Measurements from ENCODE around the gene LRRC14B.

Gene LRRC14B

DNA sequence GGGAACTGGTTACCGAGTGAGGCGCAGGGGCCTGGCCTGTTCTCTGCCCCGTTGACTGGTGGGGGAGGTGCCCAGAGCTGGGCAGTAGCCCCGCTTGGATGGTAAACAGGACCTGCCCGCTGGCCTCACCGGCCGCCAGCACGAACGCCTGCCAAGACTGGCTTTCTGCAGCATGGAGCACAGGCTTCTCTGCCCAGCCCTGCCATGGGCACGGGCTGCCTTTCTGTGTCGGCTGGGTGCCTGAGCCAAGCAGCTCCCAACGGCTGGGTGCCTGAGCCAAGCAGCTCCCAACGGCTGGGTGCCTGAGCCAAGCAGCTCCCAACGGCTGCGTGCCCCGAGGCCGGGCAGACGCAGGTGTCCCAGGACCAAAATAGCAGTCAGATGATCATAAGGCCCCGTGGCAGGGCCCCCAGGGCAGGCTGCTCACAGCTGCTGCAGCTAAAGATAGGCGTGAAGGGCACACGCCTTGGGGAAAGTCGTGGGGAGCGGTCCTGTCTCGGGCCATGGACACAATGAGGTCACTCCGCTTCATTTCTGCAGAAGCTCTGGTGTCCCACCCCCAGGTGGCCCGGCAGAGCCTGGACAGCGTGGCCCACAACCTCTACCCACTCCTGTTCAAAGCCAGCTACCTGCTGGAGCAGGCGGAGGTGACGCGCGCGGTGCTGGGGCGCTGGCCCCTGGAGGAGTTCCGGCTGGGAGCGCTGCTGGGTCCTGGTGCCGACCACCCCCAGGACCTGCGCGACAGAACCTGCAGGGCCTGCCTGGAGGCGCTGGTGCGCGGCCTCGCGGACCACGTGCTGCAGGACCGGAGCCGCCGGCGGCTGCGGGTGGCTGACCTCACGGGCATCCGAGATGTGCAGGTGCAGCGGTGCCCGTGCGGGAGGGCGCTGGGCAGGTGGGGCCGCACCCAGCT, at the start of gene LRRC14B:
Gene LRRC14B (plus strand): TSS at position 460 of the 913 bp plus-strand sequence. CDS start 44 bp downstream, at position 504.
- H3K9me3 Mint-ChIP-seq, result no peaks in the 10 kb centered on the region
- H3K4me3 Mint-ChIP-seq, result no peak within 1 kb of the TSS
- H3K27ac Mint-ChIP-seq, result no peak within 1 kb of the TSS
- no peaks in the 10 kb centered on the region for H3K36me3 Mint-ChIP-seq (ENCODE audit: low read depth)
- peaks cover 8% of the 10 kb centered on the region for H3K4me1 Mint-ChIP-seq (ENCODE audit: low read depth)
- no peaks in the 10 kb centered on the region for H3K27me3 Mint-ChIP-seq (ENCODE audit: low read depth)

GRCh38 chr5:141761-142160, 49.5 kb upstream of the LRRC14B start:
- Mint-ChIP-seq H3K27ac (no peak overlapping the region), H3K27me3 (ENCODE audit: low read depth) (no peaks in the 10 kb centered on the region), H3K36me3 (ENCODE audit: low read depth) (no peaks in the 10 kb centered on the region), H3K4me1 (ENCODE audit: low read depth) (no peaks in the 10 kb centered on the region), H3K9me3 (peaks cover under 1% of the 10 kb centered on the region), H3K4me3 (no peak overlapping the region)

DNA sequence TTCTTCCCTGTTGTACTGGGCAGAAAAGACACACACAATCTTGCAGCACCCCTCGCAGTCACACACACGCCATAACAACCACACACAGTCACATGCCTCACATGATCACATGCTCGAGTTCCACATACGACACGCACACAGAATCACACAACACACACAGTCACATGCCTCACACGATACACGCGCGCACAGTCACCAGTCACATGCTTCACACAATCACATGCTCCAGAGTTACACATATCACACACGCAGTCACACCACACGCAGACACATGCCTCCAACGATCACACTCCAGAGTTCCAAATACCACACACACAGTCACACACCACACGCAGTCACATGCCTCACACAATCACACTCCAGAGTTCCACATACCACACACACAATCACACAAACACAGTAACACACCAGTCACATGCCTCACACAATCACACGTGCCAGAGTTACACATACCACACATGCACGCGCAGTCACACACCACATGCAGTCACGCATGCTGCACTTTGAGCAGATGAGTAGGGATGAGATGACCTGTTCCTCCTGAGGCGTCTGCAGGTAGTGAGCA, 49.0 kb upstream of the LRRC14B start:
- Mint-ChIP-seq H3K9me3 (peaks cover 6% of the 10 kb centered on the region), H3K27me3 (ENCODE audit: low read depth) (no peaks in the 10 kb centered on the region), H3K27ac (no peak overlapping the region), H3K4me1 (ENCODE audit: low read depth) (no peaks in the 10 kb centered on the region), H3K4me3 (no peak overlapping the region), H3K36me3 (ENCODE audit: low read depth) (no peaks in the 10 kb centered on the region)

DNA sequence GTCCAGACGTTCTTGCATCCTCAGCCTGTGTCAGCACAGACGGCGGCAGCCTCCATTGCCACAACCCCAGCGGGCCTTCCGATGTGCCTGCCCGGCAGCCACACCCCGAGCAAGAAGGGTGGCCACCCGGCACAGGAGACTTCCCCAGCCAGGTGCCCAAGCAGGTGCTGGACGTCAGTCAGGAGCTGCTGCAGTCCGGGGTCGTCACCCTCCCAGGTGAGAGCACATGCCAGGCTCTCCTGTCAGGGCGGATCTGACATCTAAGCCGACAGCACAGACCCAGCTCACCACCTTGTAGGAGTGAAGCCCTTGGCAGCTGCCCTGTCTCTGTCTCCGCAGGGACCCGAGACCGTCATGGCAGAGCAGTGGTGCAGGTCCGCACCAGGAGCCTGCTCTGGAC, 48.3 kb upstream of the LRRC14B start:
- Mint-ChIP-seq H3K9me3 (peaks cover 13% of the 10 kb centered on the region), H3K27ac (no peak overlapping the region), H3K27me3 (ENCODE audit: low read depth) (no peaks in the 10 kb centered on the region), H3K4me1 (ENCODE audit: low read depth) (no peaks in the 10 kb centered on the region), H3K4me3 (no peak overlapping the region), H3K36me3 (ENCODE audit: low read depth) (no peaks in the 10 kb centered on the region)

- H3K36me3 Mint-ChIP-seq (ENCODE audit: low read depth), result no peaks in the 10 kb centered on the region
- H3K27ac Mint-ChIP-seq, result no peak overlapping the region
- no peak overlapping the region for H3K4me3 Mint-ChIP-seq
- H3K9me3 Mint-ChIP-seq, result peaks cover 26% of the 10 kb centered on the region
- H3K4me1 Mint-ChIP-seq (ENCODE audit: low read depth), result no peaks in the 10 kb centered on the region
- H3K27me3 Mint-ChIP-seq (ENCODE audit: low read depth), result no peaks in the 10 kb centered on the region
These were observed 46.4 kb upstream of the LRRC14B start for GRCh38 chr5:144941-145340.

- H3K27ac Mint-ChIP-seq, result no peak overlapping the region
- H3K9me3 Mint-ChIP-seq, result peaks cover 26% of the 10 kb centered on the region
- H3K4me3 Mint-ChIP-seq, result no peak overlapping the region
- H3K4me1 Mint-ChIP-seq (ENCODE audit: low read depth), result no peaks in the 10 kb centered on the region
- no peaks in the 10 kb centered on the region for H3K36me3 Mint-ChIP-seq (ENCODE audit: low read depth)
- no peaks in the 10 kb centered on the region for H3K27me3 Mint-ChIP-seq (ENCODE audit: low read depth)
These were observed 45.5 kb upstream of the LRRC14B start for GRCh38 chr5:145585-146323.

DNA sequence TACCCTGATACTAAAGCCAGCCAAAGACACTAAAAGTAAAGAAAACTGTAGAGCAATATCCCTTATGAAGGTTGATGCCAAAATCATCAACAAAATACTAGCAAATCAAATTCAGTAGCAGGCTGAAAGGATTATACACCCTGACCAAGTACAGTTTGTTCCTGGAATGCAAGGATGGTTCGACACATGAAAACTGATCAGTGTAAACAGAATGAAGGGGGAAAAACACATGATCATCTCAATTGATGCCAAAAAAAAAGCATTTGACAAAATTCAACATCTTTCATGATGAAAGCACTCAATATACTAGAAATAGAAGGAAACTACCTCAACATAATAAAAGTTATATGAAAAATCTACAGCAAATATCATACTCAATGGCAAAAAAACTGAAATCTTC, 43.5 kb upstream of the LRRC14B start:
- no peaks in the 10 kb centered on the region for H3K36me3 Mint-ChIP-seq (ENCODE audit: low read depth)
- H3K27me3 Mint-ChIP-seq (ENCODE audit: low read depth), result peaks cover 8% of the 10 kb centered on the region
- no peak overlapping the region for H3K4me3 Mint-ChIP-seq
- H3K27ac Mint-ChIP-seq, result no peak overlapping the region
- no peaks in the 10 kb centered on the region for H3K4me1 Mint-ChIP-seq (ENCODE audit: low read depth)
- peaks cover 26% of the 10 kb centered on the region for H3K9me3 Mint-ChIP-seq

DNA sequence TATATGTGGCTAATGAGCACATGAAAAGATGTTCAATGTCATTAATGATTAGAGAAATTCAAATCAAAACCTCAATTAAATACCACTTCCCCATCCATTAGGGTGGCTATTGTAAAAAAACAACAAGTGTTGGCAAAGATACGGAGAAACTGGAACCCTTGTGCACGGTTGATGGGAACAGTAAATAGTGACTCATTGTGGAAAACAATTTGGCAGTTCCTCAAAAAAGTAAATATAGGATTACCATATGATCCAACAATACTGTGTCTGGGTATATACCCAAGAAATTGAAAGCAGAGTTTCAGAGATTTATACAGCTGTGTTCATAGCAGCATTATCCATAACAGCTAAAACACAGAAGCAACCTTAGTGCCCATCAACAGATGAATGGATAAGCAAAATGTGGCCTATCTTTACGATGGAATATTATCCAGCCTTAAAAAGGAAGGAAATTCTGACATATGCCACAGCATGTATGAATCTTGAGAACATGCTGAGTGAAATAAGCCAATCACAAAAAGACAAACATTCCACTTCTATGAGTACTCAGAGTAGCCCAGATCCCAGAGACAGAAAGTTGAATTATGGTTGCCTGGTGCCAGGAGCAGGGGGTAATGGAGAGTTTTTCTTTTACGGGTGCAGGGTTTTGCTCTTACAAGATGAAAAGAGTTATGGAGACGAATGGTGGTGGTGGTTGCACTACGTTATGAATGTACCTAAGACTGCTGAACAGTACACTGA, 41.4 kb upstream of the LRRC14B start:
- Mint-ChIP-seq H3K36me3 (ENCODE audit: low read depth) (no peaks in the 10 kb centered on the region), H3K27me3 (ENCODE audit: low read depth) (peaks cover 8% of the 10 kb centered on the region), H3K4me1 (ENCODE audit: low read depth) (no peaks in the 10 kb centered on the region), H3K9me3 (peaks cover 26% of the 10 kb centered on the region), H3K27ac (no peak overlapping the region), H3K4me3 (no peak overlapping the region)

GRCh38 chr5:150746-151145, 40.5 kb upstream of the LRRC14B start:
- Mint-ChIP-seq H3K27ac (no peak overlapping the region), H3K27me3 (ENCODE audit: low read depth) (peaks cover 8% of the 10 kb centered on the region), H3K4me3 (no peak overlapping the region), H3K36me3 (ENCODE audit: low read depth) (no peaks in the 10 kb centered on the region), H3K4me1 (ENCODE audit: low read depth) (no peaks in the 10 kb centered on the region), H3K9me3 (peaks cover 26% of the 10 kb centered on the region)

- Mint-ChIP-seq H3K36me3 (ENCODE audit: low read depth) (no peaks in the 10 kb centered on the region), H3K4me3 (no peak overlapping the region), H3K27ac (no peak overlapping the region), H3K27me3 (ENCODE audit: low read depth) (peaks cover 8% of the 10 kb centered on the region), H3K4me1 (ENCODE audit: low read depth) (no peaks in the 10 kb centered on the region), H3K9me3 (peaks cover 22% of the 10 kb centered on the region)
These were observed 39.2 kb upstream of the LRRC14B start for GRCh38 chr5:152077-152476.

DNA sequence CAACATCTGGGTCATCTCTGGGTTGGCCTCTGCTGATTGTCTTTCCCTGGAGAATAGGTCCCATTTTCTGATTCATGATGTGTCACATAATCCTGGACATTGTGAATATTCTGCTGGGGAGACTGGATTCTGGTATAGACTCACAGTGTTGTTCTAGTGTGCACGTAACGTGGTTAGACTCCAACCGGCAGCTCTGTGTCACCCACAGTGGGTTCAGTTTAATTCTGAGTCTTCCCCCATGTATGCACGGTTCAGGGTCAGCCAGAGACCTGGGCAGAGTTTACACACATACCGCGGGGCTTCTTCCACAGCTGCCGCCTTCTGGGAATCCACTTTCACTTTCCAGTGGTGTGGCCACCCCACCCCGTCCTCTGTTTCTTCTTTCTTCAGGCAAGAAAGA, 38.0 kb upstream of the LRRC14B start:
- peaks cover 8% of the 10 kb centered on the region for H3K27me3 Mint-ChIP-seq (ENCODE audit: low read depth)
- no peak overlapping the region for H3K4me3 Mint-ChIP-seq
- peaks cover 10% of the 10 kb centered on the region for H3K9me3 Mint-ChIP-seq
- no peaks in the 10 kb centered on the region for H3K4me1 Mint-ChIP-seq (ENCODE audit: low read depth)
- no peak overlapping the region for H3K27ac Mint-ChIP-seq
- no peaks in the 10 kb centered on the region for H3K36me3 Mint-ChIP-seq (ENCODE audit: low read depth)

DNA sequence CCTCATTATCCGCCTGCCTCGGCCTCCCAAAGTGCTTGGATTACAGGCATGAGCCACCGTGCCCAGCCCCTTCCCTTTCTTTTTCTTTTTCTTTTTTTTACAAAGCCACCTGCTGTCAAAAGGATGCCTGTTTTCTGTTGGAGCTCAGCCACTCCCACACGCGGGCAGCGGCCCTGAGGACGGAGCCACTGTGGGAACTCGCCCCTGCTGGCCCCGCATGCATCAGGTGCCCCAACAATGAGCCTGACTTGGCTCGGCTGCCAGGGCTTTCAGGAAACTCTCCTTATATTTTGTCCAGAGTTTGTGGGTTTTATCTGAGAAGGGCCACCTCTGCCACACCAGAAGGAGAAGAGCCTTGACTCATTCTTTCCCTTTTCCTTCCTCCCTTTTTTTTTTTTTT, 37.1 kb upstream of the LRRC14B start:
- Mint-ChIP-seq H3K27me3 (ENCODE audit: low read depth) (peaks cover 8% of the 10 kb centered on the region), H3K9me3 (peaks cover 5% of the 10 kb centered on the region), H3K4me3 (no peak overlapping the region), H3K36me3 (ENCODE audit: low read depth) (no peaks in the 10 kb centered on the region), H3K4me1 (ENCODE audit: low read depth) (no peaks in the 10 kb centered on the region), H3K27ac (no peak overlapping the region)

GRCh38 chr5:154826-155225, 36.5 kb upstream of the LRRC14B start:
- no peaks in the 10 kb centered on the region for H3K9me3 Mint-ChIP-seq
- H3K4me1 Mint-ChIP-seq (ENCODE audit: low read depth), result no peaks in the 10 kb centered on the region
- no peaks in the 10 kb centered on the region for H3K36me3 Mint-ChIP-seq (ENCODE audit: low read depth)
- no peak overlapping the region for H3K27ac Mint-ChIP-seq
- no peak overlapping the region for H3K4me3 Mint-ChIP-seq
- H3K27me3 Mint-ChIP-seq (ENCODE audit: low read depth), result peaks cover 8% of the 10 kb centered on the region

GRCh38 chr5:155651-156410, 35.5 kb upstream of the LRRC14B start:
- no peaks in the 10 kb centered on the region for H3K36me3 Mint-ChIP-seq (ENCODE audit: low read depth)
- H3K27ac Mint-ChIP-seq, result no peak overlapping the region
- no peaks in the 10 kb centered on the region for H3K9me3 Mint-ChIP-seq

More at GRCh38 chr5:155651-156410, 35.5 kb upstream of the LRRC14B start:
- Mint-ChIP-seq H3K27me3 (ENCODE audit: low read depth) (peaks cover 8% of the 10 kb centered on the region), H3K4me3 (no peak overlapping the region), H3K4me1 (ENCODE audit: low read depth) (no peaks in the 10 kb centered on the region)

Data from T-helper 1 cell treated with Interleukin-12 subunit alpha and Interleukin-12 subunit beta and Interleukin-4 antibody, amounts not matched to agents 30 μg/mL and 1 μg/mL, for 36 hours (primary cell).